Astrocyte of the cerebellum (primary cell): ENCODE results near the gene CTNND2.

Experiments used
- DNase-seq: peaks from one replicate; pipeline ENCODE4 v3.0.0-alpha.2; 2011; ENCODE audit warnings: low read depth
- H3K4me3 ChIP-seq: 2 replicates; pipeline ENCODE4 v1.5.1; 2011; ENCODE audit warnings: mild to moderate bottlenecking, low read depth, low read length, moderate library complexity
- in situ Hi-C: cut with HindIII; loops from 2 replicates; pipeline ENCODE4 v1.10.0; 2017; ENCODE audit warnings: low sequenced_read_pairs
- TF ChIP-seq, protein P1 (sequence below): IDR thresholded peaks from 2 replicates; pipeline ENCODE4 v1.5.1; 2012; ENCODE audit warnings: low read length, low read depth, moderate library complexity, mild to moderate bottlenecking; ENCODE audit errors: missing control alignments

Gene CTNND2

GRCh38 chr5:11524188-11524587 is 380.1 kb downstream of the CTNND2 start:
- no peak overlapping the region for H3K4me3 ChIP-seq
- TF ChIP-seq, protein P1, sequence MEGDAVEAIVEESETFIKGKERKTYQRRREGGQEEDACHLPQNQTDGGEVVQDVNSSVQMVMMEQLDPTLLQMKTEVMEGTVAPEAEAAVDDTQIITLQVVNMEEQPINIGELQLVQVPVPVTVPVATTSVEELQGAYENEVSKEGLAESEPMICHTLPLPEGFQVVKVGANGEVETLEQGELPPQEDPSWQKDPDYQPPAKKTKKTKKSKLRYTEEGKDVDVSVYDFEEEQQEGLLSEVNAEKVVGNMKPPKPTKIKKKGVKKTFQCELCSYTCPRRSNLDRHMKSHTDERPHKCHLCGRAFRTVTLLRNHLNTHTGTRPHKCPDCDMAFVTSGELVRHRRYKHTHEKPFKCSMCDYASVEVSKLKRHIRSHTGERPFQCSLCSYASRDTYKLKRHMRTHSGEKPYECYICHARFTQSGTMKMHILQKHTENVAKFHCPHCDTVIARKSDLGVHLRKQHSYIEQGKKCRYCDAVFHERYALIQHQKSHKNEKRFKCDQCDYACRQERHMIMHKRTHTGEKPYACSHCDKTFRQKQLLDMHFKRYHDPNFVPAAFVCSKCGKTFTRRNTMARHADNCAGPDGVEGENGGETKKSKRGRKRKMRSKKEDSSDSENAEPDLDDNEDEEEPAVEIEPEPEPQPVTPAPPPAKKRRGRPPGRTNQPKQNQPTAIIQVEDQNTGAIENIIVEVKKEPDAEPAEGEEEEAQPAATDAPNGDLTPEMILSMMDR, result no peak
- in situ Hi-C loops, result no loop called here
- DNase-seq, result no peak

DNA sequence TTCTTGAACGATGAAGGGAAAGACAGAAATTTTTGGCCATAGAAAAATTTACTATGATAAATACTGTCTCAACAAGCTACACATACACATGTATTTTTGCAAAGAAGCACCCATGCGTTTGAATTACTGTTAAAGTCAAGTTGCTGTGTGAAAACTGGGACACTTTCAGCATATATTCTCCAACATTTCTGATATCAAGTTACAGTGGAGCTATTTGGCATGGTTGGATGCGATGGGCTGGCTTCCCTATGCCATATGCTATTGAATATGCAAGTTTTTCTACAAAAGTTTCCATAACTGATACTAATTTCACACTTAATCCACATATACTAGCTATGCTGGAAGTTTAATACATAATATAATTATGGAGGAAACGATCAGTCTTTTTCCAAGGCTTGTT is 381.4 kb downstream of the CTNND2 start:
- in situ Hi-C loops, result no loop called here
- TF ChIP-seq, protein P1, result no peak
- DNase-seq, result no peak
- no peak overlapping the region for H3K4me3 ChIP-seq

DNA sequence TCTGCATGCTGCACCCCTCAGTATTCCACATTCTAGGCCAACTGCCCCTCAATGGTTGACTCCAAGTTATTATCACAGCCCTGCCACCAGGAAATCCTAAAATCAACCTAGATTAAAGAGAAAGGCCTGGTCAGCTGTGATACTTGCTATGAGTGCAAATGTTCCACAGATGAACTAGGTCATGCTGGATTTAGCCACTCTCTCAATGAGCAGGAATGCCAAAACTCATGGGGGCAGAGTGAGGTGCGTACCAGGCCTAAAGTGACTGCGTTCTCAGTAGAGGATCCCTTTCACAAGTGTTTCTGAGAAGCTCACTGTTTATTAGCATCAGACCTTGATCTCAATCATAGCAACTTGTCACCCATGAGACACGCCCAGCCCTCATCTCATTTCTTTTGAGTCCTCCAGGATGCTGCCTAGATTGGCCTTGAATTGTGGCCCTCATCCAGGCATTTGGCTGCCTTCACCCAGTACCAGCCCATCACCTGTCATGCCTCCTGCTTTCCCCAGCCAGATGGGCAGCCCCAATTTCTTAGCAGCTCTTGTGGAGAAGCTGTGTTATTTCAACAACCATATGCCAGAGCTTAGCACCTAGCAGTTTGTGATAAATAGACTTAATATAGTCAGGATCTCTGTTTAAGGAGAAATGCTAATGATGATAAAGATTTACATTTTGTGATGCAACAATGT is 383.9 kb downstream of the CTNND2 start:
- TF ChIP-seq, protein P1, result no peak
- DNase-seq, result no peak
- in situ Hi-C loops, result no loop called here
- H3K4me3 ChIP-seq, result no peak overlapping the region

GRCh38 chr5:11519236-11519635 is 385.0 kb downstream of the CTNND2 start:
- in situ Hi-C loops, result no loop called here
- no peak for DNase-seq
- TF ChIP-seq, protein P1, result no peak
- no peak overlapping the region for H3K4me3 ChIP-seq

DNA sequence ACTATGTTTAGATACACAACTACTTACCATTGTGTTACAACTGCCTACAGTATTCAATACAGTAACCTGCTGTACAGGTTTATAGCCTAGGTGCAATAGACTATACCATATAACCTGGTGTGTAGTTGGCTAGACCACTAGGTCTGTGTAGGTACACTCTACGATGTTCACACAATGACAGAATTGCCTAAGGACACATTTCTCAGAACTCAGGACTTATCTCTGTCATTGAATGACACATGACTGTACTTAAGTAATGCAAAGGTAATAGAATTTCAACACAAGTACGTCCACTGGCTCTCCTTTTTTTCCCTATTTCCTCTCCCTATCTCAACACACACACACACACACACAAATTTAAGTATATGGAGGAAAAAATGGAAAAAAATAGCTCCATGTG is 385.6 kb downstream of the CTNND2 start:
- TF ChIP-seq, protein P1, result no peak
- no peak overlapping the region for H3K4me3 ChIP-seq
- no peak for DNase-seq
- in situ Hi-C loops, result no loop called here

GRCh38 chr5:11514705-11515432 is 389.4 kb downstream of the CTNND2 start:
- TF ChIP-seq, protein P1, result no peak
- no peak overlapping the region for H3K4me3 ChIP-seq
- no peak for DNase-seq
- in situ Hi-C loops, result loop anchor here (5.0 kb wide), 2 partner anchors 32 to 43 kb away; no protein-coding TSS in a partner anchor
